Kidney (tissue), 14 donors: Measurements from ENCODE around the gene PALM. TPM values are rescaled to one million over a fixed set of nuclear protein-coding genes. Genes with fewer than 3 reads are reported as not detected.

Experiments
- DNase-seq, 5 donors: peaks; one replicate each; pipeline ENCODE4 v3.0.0-alpha.2; 2013 to 2020
- FAIRE-seq: peaks from 2 replicates; lab custom pipeline; 2012; peaks lifted over from hg19 to GRCh38; lab: Jason Lieb, UNC
- H3K27ac ChIP-seq, 2 donors: one replicate each; pipeline ENCODE4 v1.7.0; 2013; ENCODE audit warnings: low read depth in 2 of 2, low read length in 2 of 2, inconsistent platforms in 1 of 2
- H3K27me3 ChIP-seq: one replicate; pipeline ENCODE4 v1.7.1; 2013; ENCODE audit warnings: low read length, inconsistent platforms; ENCODE audit not compliant: control insufficient read depth, insufficient read depth
- H3K36me3 ChIP-seq, 3 donors: one replicate each; pipeline versions ENCODE4 v1.7.0 to v1.7.1; 2013; ENCODE audit warnings: low read length in 3 of 3, control low read depth in 1 of 3, inconsistent platforms in 1 of 3; ENCODE audit not compliant: insufficient read depth in 3 of 3, control insufficient read depth in 2 of 3
- H3K4me1 ChIP-seq, 3 donors: one replicate each; pipeline versions ENCODE4 v1.7.0 to v1.7.1; 2013; ENCODE audit warnings: low read length in 3 of 3, inconsistent platforms in 1 of 3, low read depth in 1 of 3; ENCODE audit not compliant: control insufficient read depth in 2 of 3, insufficient read depth in 2 of 3
- H3K4me3 ChIP-seq, 3 donors: one replicate each; pipeline versions ENCODE4 v1.7.0 to v1.8.1; 2013; ENCODE audit warnings: low read length in 3 of 3, control low read depth in 1 of 3, inconsistent platforms in 1 of 3
- H3K9ac ChIP-seq, 3 donors: one replicate each; pipeline versions ENCODE4 v1.7.0 to v1.7.1; 2013; ENCODE audit warnings: low read length in 3 of 3, control low read depth in 1 of 3, inconsistent platforms in 1 of 3
- H3K9me3 ChIP-seq, 3 donors: one replicate each; pipeline versions ENCODE4 v1.7.0 to v1.7.1; 2013; ENCODE audit warnings: low read length in 3 of 3, control low read depth in 1 of 3, inconsistent platforms in 1 of 3; ENCODE audit not compliant: control insufficient read depth in 2 of 3, insufficient read depth in 1 of 3
- CTCF ChIP-seq: IDR thresholded peaks from 3 replicates; pipeline ENCODE4 v1.5.1; 2012; ENCODE audit warnings: mild to moderate bottlenecking, moderate library complexity, borderline replicate concordance; ENCODE audit not compliant: insufficient read depth; ENCODE audit errors: extremely low read depth
- intact Hi-C: fragments of 100-400 bp; cut with DNase I; formaldehyde crosslinking; loops from one replicate; pipeline ENCODE4 v1.11.1; 2022
- polyA plus RNA-seq: library from polyadenylated mRNA; stranded (reverse); fragments of 350-450 nt; fragmentation: Illumina TruSeq; extraction: RNeasy Lipid Tissue Mini Kit (QIAGEN cat#74804); gene quantifications from one replicate; pipeline ENCODE4 v1.2.3, GENCODE V29; 2014; ENCODE audit warnings: low read depth, low replicate concordance; ENCODE audit not compliant: insufficient read depth
- total RNA-seq: library from RNA; stranded (reverse); fragmentation: NEBNext Ultra II Directional; extraction: Animal tissue kit (Norgen Biotek cat#: 25700); gene quantifications from one replicate; pipeline ENCODE4 v1.2.1, GENCODE V29; 2021
- donor health status: control.
- donor health status: control.
- donor health status: control.
- donor health status: control.
- donor health status: control.
- donor health status: DM: yes; HTN: yes; CAD: no.
- donor health status: Normal renal cell carcinoma (clear cell type).

PALM gene
- total and polyA plus RNA-seq, 2 donors from 2014 or later = 49.4 to 92.3 TPM

DNA sequence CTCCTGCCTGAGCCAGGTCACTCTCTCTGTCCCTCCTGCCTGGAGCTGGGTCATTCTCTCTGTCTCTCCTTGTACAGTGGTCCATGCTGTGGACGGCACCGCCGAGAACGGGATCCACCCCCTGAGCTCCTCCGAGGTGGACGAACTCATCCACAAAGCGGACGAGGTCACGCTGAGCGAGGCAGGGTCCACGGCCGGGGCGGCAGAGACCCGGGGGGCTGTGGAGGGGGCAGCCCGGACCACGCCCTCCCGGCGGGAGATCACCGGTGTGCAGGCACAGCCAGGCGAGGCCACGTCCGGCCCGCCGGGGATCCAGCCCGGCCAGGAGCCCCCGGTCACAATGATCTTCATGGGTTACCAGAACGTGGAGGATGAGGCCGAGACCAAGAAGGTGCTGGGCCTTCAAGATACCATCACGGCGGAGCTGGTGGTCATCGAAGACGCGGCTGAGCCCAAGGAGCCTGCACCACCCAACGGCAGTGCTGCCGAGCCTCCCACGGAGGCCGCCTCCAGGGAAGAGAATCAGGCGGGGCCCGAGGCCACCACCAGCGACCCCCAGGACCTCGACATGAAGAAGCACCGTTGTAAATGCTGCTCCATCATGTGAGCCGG is 37.6 kb downstream of the PALM start:
- no peaks in the 10 kb centered on the region for H3K27me3 ChIP-seq
- no peak for TF ChIP-seq CTCF
- H3K4me1 ChIP-seq = peaks cover 0 to 3% (median 0%) of the 10 kb centered on the region in 3 donors
- intact Hi-C loops = no loop called here
- H3K4me3 ChIP-seq = no peak overlapping the region
- FAIRE-seq = no peak
- H3K9ac ChIP-seq = no peak overlapping the region
- H3K27ac ChIP-seq = no peak overlapping the region
- no peaks in the 10 kb centered on the region for H3K36me3 ChIP-seq
- DNase-seq = no peak
- H3K9me3 ChIP-seq = no peaks in the 10 kb centered on the region

DNA sequence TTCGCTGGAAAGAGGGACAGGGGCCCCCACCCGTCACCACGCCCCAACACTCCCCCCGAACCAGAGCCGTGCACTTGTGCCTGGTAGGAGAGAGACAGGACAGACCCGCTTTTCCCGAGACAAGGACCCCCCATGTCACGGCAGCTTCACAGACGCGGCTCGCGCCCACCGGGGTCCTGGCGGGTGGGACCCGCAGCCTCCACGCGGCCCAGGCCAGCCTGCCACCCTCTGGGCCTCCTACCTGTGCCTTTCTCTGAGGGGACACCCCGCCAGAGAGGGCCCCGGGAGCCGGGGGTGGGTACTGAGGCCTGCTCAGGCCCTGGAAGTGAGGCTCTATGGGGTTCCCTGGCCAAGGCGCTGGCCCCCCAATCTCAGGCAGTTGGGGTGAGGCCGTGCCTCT is 38.2 kb downstream of the PALM start:
- Histone ChIP-seq H3K27me3 (no peaks in the 10 kb centered on the region), H3K36me3 (no peaks in the 10 kb centered on the region), H3K27ac (no peak overlapping the region), H3K4me3 (no peak overlapping the region), H3K9ac (no peak overlapping the region), H3K4me1 (peaks cover 0 to 3% (median 0%) of the 10 kb centered on the region in 3 donors), H3K9me3 (no peaks in the 10 kb centered on the region)
- DNase-seq (no peak), FAIRE-seq (no peak)
- intact Hi-C loops = no loop called here
- TF ChIP-seq CTCF = no peak

- Histone ChIP-seq H3K27me3 (no peaks in the 10 kb centered on the region), H3K36me3 (no peaks in the 10 kb centered on the region), H3K9ac (no peak overlapping the region), H3K9me3 (no peaks in the 10 kb centered on the region), H3K4me3 (no peak overlapping the region), H3K27ac (no peak overlapping the region), H3K4me1 (peaks cover 0 to 3% (median 0%) of the 10 kb centered on the region in 3 donors)
- DNase-seq (no peak), FAIRE-seq (no peak)
- no peak for TF ChIP-seq CTCF
- intact Hi-C loops = no loop called here
Measured at GRCh38 chr19:747432-748273, 38.9 kb downstream of the PALM start.
